Measurements from ENCODE around the gene CLOCK.

Gene CLOCK

DNA sequence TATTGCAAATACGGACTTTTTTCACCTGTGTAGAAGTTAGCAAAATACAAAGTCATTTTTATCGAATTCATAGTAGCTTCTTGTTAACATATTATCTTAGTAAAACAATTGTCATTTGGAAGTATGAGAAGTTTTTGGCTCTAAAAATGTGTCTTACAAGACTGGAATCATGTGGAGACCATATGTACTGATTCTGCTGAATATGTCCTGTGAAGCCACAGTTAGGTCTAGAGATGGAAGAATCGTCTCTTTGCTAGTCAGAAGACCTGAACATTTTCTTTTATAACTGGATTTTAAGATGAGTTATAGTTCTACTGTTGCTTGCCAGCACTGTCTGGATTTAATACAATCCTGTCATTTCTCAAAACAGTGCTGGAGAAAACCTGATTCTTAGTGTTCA lies 121.9 kb downstream of the CLOCK start:
- Histone ChIP-seq H3K36me3 (replicated peaks; ENCODE audit: low read depth, low read length) (peaks cover 70% of the 10 kb centered on the region), H3K4me1 (ENCODE audit: low read length) (no peaks in the 10 kb centered on the region), H3K27me3 (ENCODE audit: low read depth, low read length) (no peaks in the 10 kb centered on the region), H4K20me1 (ENCODE audit: insufficient read depth, low read length) (peaks cover 3% of the 10 kb centered on the region; the same call in 1 of the 2 replicates), H2AFZ (ENCODE audit: low read depth, low read length) (no peak overlapping the region), H3K9ac (ENCODE audit: low read length) (no peak overlapping the region), H3K9me3 (ENCODE audit: insufficient read depth, low read length) (no peaks in the 10 kb centered on the region), H3K27ac (ENCODE audit: low read length) (no peak overlapping the region), H3K4me3 (ENCODE audit: low read length) (no peak overlapping the region), H3K4me2 (ENCODE audit: low read length) (no peak overlapping the region), H3K79me2 (ENCODE audit: low read length) (peaks cover 17% of the 10 kb centered on the region)
- TF ChIP-seq, protein P1, sequence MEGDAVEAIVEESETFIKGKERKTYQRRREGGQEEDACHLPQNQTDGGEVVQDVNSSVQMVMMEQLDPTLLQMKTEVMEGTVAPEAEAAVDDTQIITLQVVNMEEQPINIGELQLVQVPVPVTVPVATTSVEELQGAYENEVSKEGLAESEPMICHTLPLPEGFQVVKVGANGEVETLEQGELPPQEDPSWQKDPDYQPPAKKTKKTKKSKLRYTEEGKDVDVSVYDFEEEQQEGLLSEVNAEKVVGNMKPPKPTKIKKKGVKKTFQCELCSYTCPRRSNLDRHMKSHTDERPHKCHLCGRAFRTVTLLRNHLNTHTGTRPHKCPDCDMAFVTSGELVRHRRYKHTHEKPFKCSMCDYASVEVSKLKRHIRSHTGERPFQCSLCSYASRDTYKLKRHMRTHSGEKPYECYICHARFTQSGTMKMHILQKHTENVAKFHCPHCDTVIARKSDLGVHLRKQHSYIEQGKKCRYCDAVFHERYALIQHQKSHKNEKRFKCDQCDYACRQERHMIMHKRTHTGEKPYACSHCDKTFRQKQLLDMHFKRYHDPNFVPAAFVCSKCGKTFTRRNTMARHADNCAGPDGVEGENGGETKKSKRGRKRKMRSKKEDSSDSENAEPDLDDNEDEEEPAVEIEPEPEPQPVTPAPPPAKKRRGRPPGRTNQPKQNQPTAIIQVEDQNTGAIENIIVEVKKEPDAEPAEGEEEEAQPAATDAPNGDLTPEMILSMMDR (IDR thresholded peaks at IDR 0.05; ENCODE audit: low read depth, low read length), result no peak
- TF ChIP-seq EZH2phosphoT487 (IDR thresholded peaks at IDR 0.05; ENCODE audit: low read depth), result no peak

DNA sequence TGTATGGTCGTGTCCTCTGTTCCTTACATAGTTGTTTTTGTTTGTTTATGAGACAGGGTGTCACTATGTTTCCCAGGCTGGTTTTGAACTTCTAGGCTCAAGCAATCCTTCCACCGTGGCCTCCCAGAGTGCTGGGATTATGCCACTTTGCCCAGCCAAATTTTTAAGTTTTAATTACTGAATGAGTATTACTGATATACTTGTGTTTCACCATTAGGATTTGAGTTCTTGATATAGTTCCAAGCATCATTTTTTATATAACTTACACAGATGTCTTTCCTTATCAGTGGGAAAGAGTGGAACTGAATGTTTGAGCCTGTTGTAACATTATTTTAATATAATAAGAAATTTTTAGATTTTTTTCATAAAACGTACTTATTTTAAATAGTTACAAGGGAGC lies 130.5 kb downstream of the CLOCK start:
- Histone ChIP-seq H2AFZ (ENCODE audit: low read depth, low read length) (no peak overlapping the region), H3K36me3 (replicated peaks; ENCODE audit: low read depth, low read length) (peaks cover 48% of the 10 kb centered on the region), H3K27me3 (ENCODE audit: low read depth, low read length) (no peaks in the 10 kb centered on the region), H3K4me1 (ENCODE audit: low read length) (no peaks in the 10 kb centered on the region), H3K4me3 (ENCODE audit: low read length) (no peak overlapping the region), H3K27ac (ENCODE audit: low read length) (no peak overlapping the region), H3K9me3 (ENCODE audit: insufficient read depth, low read length) (no peaks in the 10 kb centered on the region), H3K4me2 (ENCODE audit: low read length) (no peak overlapping the region), H3K9ac (ENCODE audit: low read length) (no peak overlapping the region), H3K79me2 (ENCODE audit: low read length) (peaks cover 84% of the 10 kb centered on the region), H4K20me1 (ENCODE audit: insufficient read depth, low read length) (peaks cover 15% of the 10 kb centered on the region)
- no peak for TF ChIP-seq EZH2phosphoT487 (IDR thresholded peaks at IDR 0.05; ENCODE audit: low read depth)
- TF ChIP-seq, protein P1 (IDR thresholded peaks at IDR 0.05; ENCODE audit: low read depth, low read length), result no peak

DNA sequence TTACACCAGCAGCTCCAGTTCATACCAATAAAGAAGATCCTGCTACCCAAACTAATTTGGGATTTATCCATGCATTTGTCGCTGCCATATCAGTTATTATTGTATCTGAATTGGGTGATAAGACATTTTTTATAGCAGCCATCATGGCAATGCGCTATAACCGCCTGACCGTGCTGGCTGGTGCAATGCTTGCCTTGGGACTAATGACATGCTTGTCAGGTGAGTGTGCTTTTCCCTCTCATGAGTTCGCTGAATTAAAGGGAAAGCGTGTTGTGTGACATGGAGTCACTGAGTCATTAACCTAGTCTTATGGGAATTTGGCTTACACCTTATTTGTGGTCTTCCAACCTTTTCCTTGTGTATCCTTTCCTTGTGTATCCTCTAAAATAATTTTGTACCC lies 135.1 kb downstream of the CLOCK start:
- Histone ChIP-seq H3K27ac (ENCODE audit: low read length) (no peak overlapping the region), H3K79me2 (ENCODE audit: low read length) (peaks cover 98% of the 10 kb centered on the region), H3K9ac (ENCODE audit: low read length) (no peak overlapping the region), H3K9me3 (ENCODE audit: insufficient read depth, low read length) (no peaks in the 10 kb centered on the region), H3K4me2 (ENCODE audit: low read length) (no peak overlapping the region), H2AFZ (ENCODE audit: low read depth, low read length) (no peak overlapping the region), H3K4me3 (ENCODE audit: low read length) (no peak overlapping the region), H3K4me1 (ENCODE audit: low read length) (0 out of 2 replicates have a peak, but pooled peaks cover 5% of the 10 kb centered on the region), H3K36me3 (replicated peaks; ENCODE audit: low read depth, low read length) (peaks cover 37% of the 10 kb centered on the region), H4K20me1 (ENCODE audit: insufficient read depth, low read length) (peaks cover 55% of the 10 kb centered on the region), H3K27me3 (ENCODE audit: low read depth, low read length) (no peaks in the 10 kb centered on the region)
- no peak for TF ChIP-seq EZH2phosphoT487 (IDR thresholded peaks at IDR 0.05; ENCODE audit: low read depth)
- TF ChIP-seq, protein P1 (IDR thresholded peaks at IDR 0.05; ENCODE audit: low read depth, low read length), result no peak

DNA sequence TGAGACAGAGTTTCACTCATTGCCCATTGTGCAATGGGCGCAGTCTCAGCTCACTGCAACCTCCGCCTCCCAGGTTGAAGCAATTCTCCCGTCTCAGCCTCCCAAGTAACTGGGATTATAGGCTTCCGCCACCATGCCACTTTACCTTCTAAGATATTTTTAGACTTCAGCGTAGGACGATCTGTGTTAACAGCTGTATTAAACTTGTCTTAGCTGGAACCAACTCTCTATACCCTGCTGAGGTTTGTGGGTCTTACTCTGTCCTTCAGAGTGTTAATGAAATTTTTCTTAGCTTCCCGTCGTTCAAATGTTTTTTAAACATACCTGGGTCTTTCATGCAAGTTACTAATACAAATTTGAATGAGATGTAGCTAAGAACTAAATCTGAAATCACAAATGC lies 136.3 kb downstream of the CLOCK start:
- H3K4me1 ChIP-seq (ENCODE audit: low read length), result 0 out of 2 replicates have a peak, but pooled peaks cover 5% of the 10 kb centered on the region
- H2AFZ ChIP-seq (ENCODE audit: low read depth, low read length), result no peak overlapping the region
- no peak overlapping the region for H3K9ac ChIP-seq (ENCODE audit: low read length)
- no peak overlapping the region for H3K4me2 ChIP-seq (ENCODE audit: low read length)
- H4K20me1 ChIP-seq (ENCODE audit: insufficient read depth, low read length), result peaks cover 61% of the 10 kb centered on the region
- H3K79me2 ChIP-seq (ENCODE audit: low read length), result peaks cover 100% of the 10 kb centered on the region
- no peak for TF ChIP-seq EZH2phosphoT487 (IDR thresholded peaks at IDR 0.05; ENCODE audit: low read depth)
- TF ChIP-seq, protein P1 (IDR thresholded peaks at IDR 0.05; ENCODE audit: low read depth, low read length), result no peak
- H3K4me3 ChIP-seq (ENCODE audit: low read length), result no peak overlapping the region
- H3K27ac ChIP-seq (ENCODE audit: low read length), result no peak overlapping the region
- H3K9me3 ChIP-seq (ENCODE audit: insufficient read depth, low read length), result no peaks in the 10 kb centered on the region
- H3K27me3 ChIP-seq (ENCODE audit: low read depth, low read length), result no peaks in the 10 kb centered on the region
- H3K36me3 ChIP-seq (replicated peaks; ENCODE audit: low read depth, low read length), result peaks cover 41% of the 10 kb centered on the region

Data from OCI-LY3 (cell line).